ENCODE measurements around the gene AOX1. TPM values are rescaled to one million over a fixed set of nuclear protein-coding genes. Genes with fewer than 3 reads are reported as not detected.

AOX1 gene
- total RNA-seq, 1 experiment from 2014 or later = 57.2 TPM

- Histone ChIP-seq H3K36me3 (ENCODE audit: low read depth, low read length) (peaks cover 11% of the 10 kb centered on the region; the same call in 1 of the 2 replicates), H4K20me1 (ENCODE audit: low read length) (no peaks in the 10 kb centered on the region), H3K4me3 (ENCODE audit: low read length) (no peak overlapping the region), H3K9ac (ENCODE audit: low read length) (no peak overlapping the region), H3F3A (ENCODE audit: low read length, unreplicated experiment) (peaks cover 5% of the 10 kb centered on the region), H2AFZ (ENCODE audit: low read length) (no peak overlapping the region), H3K9me3 (ENCODE audit: low read length) (no peaks in the 10 kb centered on the region), H3K27me3 (ENCODE audit: low read length) (no peaks in the 10 kb centered on the region), H3K9me2 (replicated peaks; ENCODE audit: low read length) (no peaks in the 10 kb centered on the region), H3K79me2 (ENCODE audit: low read length) (no peaks in the 10 kb centered on the region), H3K27ac (ENCODE audit: low read length) (no peak overlapping the region), H3K4me1 (ENCODE audit: insufficient read depth, low read length) (no peaks in the 10 kb centered on the region), H3K4me2 (ENCODE audit: low read length) (no peak overlapping the region)
- TF ChIP-seq, protein P1, sequence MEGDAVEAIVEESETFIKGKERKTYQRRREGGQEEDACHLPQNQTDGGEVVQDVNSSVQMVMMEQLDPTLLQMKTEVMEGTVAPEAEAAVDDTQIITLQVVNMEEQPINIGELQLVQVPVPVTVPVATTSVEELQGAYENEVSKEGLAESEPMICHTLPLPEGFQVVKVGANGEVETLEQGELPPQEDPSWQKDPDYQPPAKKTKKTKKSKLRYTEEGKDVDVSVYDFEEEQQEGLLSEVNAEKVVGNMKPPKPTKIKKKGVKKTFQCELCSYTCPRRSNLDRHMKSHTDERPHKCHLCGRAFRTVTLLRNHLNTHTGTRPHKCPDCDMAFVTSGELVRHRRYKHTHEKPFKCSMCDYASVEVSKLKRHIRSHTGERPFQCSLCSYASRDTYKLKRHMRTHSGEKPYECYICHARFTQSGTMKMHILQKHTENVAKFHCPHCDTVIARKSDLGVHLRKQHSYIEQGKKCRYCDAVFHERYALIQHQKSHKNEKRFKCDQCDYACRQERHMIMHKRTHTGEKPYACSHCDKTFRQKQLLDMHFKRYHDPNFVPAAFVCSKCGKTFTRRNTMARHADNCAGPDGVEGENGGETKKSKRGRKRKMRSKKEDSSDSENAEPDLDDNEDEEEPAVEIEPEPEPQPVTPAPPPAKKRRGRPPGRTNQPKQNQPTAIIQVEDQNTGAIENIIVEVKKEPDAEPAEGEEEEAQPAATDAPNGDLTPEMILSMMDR (conservative IDR thresholded peaks at IDR 0.05; ENCODE audit: low read depth, low read length) = peak; percentile 69
- TF ChIP-seq EZH2 (IDR thresholded peaks at IDR 0.05; ENCODE audit: low read length, unreplicated experiment) = no peak
- TF ChIP-seq EZH2phosphoT487 (IDR thresholded peaks at IDR 0.05; ENCODE audit: borderline replicate concordance, low read length) = no peak
- ChIA-PET POLR2A (ENCODE audit: unreplicated experiment) (interaction anchor here (0.6 kb wide), 1 partner anchor 136 kb away, joined by 5 read pairs; no protein-coding TSS in a partner anchor), CTCF (interaction anchor here (0.6 to 0.7 kb wide), 5 partner anchors 39 to 492 kb away, joined by 3 to 9 read pairs (median 6); no protein-coding TSS in a partner anchor)
- peak; percentile 60 for DNase-seq
- ATAC-seq = no peak
- no TSS peak for BruUV-seq (replicated peaks)
- intact Hi-C loops (cut with micrococcal nuclease) = loop anchor here (1.0 to 10.0 kb wide), 3 partner anchors 127 to 604 kb away; partner anchors contain the start of genes NIF3L1 and PPIL3
These were observed 9.9 kb upstream of the AOX1 start for GRCh38 chr2:200575957-200576356.

- BruUV-seq (replicated peaks) = no TSS peak
- CTCF ChIA-PET = no interaction called here
- intact Hi-C loops (cut with micrococcal nuclease) = loop anchor here (5.0 to 10.0 kb wide), 2 partner anchors 308 to 605 kb away; partner anchors contain the start of genes NIF3L1 and PPIL3
These were observed 8.8 kb upstream of the AOX1 start for GRCh38 chr2:200577027-200577426.

More at GRCh38 chr2:200577027-200577426, 8.8 kb upstream of the AOX1 start:
- Histone ChIP-seq H2AFZ (ENCODE audit: low read length) (no peak overlapping the region), H3K4me3 (ENCODE audit: low read length) (no peak overlapping the region), H3K4me1 (ENCODE audit: insufficient read depth, low read length) (no peaks in the 10 kb centered on the region), H3K27me3 (ENCODE audit: low read length) (no peaks in the 10 kb centered on the region), H3K9ac (ENCODE audit: low read length) (no peak overlapping the region), H3K4me2 (ENCODE audit: low read length) (no peak overlapping the region), H3K36me3 (ENCODE audit: low read depth, low read length) (0 out of 2 replicates have a peak, but pooled peaks cover 2% of the 10 kb centered on the region), H3K27ac (ENCODE audit: low read length) (no peak overlapping the region), H3K9me3 (ENCODE audit: low read length) (no peaks in the 10 kb centered on the region), H4K20me1 (ENCODE audit: low read length) (no peaks in the 10 kb centered on the region), H3F3A (ENCODE audit: low read length, unreplicated experiment) (peaks cover 5% of the 10 kb centered on the region), H3K9me2 (replicated peaks; ENCODE audit: low read length) (no peaks in the 10 kb centered on the region), H3K79me2 (ENCODE audit: low read length) (no peaks in the 10 kb centered on the region)
- no peak for ATAC-seq
- POLR2A ChIA-PET (ENCODE audit: unreplicated experiment) = no interaction called here
- TF ChIP-seq, protein P1 (conservative IDR thresholded peaks at IDR 0.05; ENCODE audit: low read depth, low read length) = no peak; the same call in 1 of the 2 replicates
- no peak for TF ChIP-seq EZH2phosphoT487 (IDR thresholded peaks at IDR 0.05; ENCODE audit: borderline replicate concordance, low read length)
- no peak for TF ChIP-seq EZH2 (IDR thresholded peaks at IDR 0.05; ENCODE audit: low read length, unreplicated experiment)
- DNase-seq = no peak
